OCI-LY3 (cell line): ENCODE results near the gene TSKU.

Source experiments
- H2AFZ ChIP-seq: fragments of 200-600, 300-600 bp; shearing (Covaris generic); 2 replicates; pipeline ENCODE4 v1.6.0; 2014; ENCODE audit warnings: antibody characterized with exemption, low read depth, low read length
- H3K27ac ChIP-seq: fragments of 200-600, 300-600 bp; sonication (generic); 2 replicates; pipeline ENCODE4 v1.5.1; 2014; ENCODE audit warnings: mild to moderate bottlenecking, low read length, moderate library complexity, mixed read lengths
- H3K27me3 ChIP-seq: fragments of 200-600, 300-600 bp; sonication (generic); 2 replicates; pipeline ENCODE4 v1.6.1; 2014; ENCODE audit warnings: low read depth, low read length, mixed read lengths
- H3K36me3 ChIP-seq: fragments of 200-600, 300-600 bp; sonication (generic); replicated peaks from 2 replicates; pipeline ENCODE3; 2014; ENCODE audit warnings: low read depth, low read length, mixed read lengths
- H3K4me1 ChIP-seq: fragments of 300-600, 200-600 bp; sonication (generic); 2 replicates; pipeline ENCODE4 v1.6.1; 2014; ENCODE audit warnings: low read length, mixed read lengths
- H3K4me2 ChIP-seq: fragments of 200-600, 300-600 bp; sonication (generic); 2 replicates; pipeline ENCODE4 v1.6.1; 2014; ENCODE audit warnings: low read length, mixed read lengths
- H3K4me3 ChIP-seq: fragments of 300-600, 200-600 bp; sonication (generic); 2 replicates; pipeline ENCODE4 v1.5.1; 2014; ENCODE audit warnings: antibody characterized with exemption, mild to moderate bottlenecking, low read length, moderate library complexity
- H3K79me2 ChIP-seq: fragments of 300-600, 200-600 bp; shearing (Covaris generic); 2 replicates; pipeline ENCODE4 v1.6.1; 2014; ENCODE audit warnings: mild to moderate bottlenecking, low read length, mixed read lengths
- H3K9ac ChIP-seq: fragments of 300-600, 200-600 bp; shearing (Covaris generic); 2 replicates; pipeline ENCODE4 v1.6.0; 2014; ENCODE audit warnings: mild to moderate bottlenecking, low read length, moderate library complexity
- H3K9me3 ChIP-seq: fragments of 200-600, 300-600 bp; shearing (Covaris generic); 2 replicates; pipeline ENCODE4 v1.6.1; 2014; ENCODE audit warnings: low read length, mixed read lengths; ENCODE audit not compliant: insufficient read depth
- H4K20me1 ChIP-seq: fragments of 200-600, 300-600 bp; sonication (generic); 2 replicates; pipeline ENCODE4 v1.6.1; 2016; ENCODE audit warnings: low read length, mixed read lengths; ENCODE audit not compliant: insufficient read depth
- CTCF ChIP-seq: fragments of 200-600, 300-600 bp; sonication (generic); IDR thresholded peaks from 2 replicates; pipeline ENCODE4 v1.5.1; 2014; ENCODE audit warnings: antibody characterized with exemption, low read length, low read depth
- EZH2phosphoT487 ChIP-seq: fragments of 200-600 bp; shearing (Covaris generic); IDR thresholded peaks from 2 replicates; pipeline ENCODE4 v1.6.1; 2018; ENCODE audit warnings: antibody characterized with exemption, mixed run types, low read depth

Gene TSKU

GRCh38 chr11:76802621-76803020, 19.5 kb downstream of the TSKU start:
- Histone ChIP-seq H3K4me1 (peaks cover 3% of the 10 kb centered on the region), H3K27me3 (0 out of 2 replicates have a peak, but pooled peaks cover 7% of the 10 kb centered on the region), H3K4me2 (no peak overlapping the region)

GRCh38 chr11:76803023-76803422, 19.9 kb downstream of the TSKU start:
- Histone ChIP-seq H3K4me2 (no peak overlapping the region), H3K27me3 (0 out of 2 replicates have a peak, but pooled peaks cover 7% of the 10 kb centered on the region), H3K79me2 (no peaks in the 10 kb centered on the region), H2AFZ (no peak overlapping the region), H3K4me1 (peaks cover 3% of the 10 kb centered on the region), H3K4me3 (no peak overlapping the region), H4K20me1 (no peaks in the 10 kb centered on the region), H3K27ac (no peak overlapping the region), H3K36me3 (no peaks in the 10 kb centered on the region), H3K9ac (no peak overlapping the region), H3K9me3 (no peaks in the 10 kb centered on the region)
- no peak for TF ChIP-seq CTCF
- no peak for TF ChIP-seq EZH2phosphoT487

More at GRCh38 chr11:76802621-76803020, 19.5 kb downstream of the TSKU start:
- H2AFZ ChIP-seq = no peak overlapping the region
- TF ChIP-seq CTCF = no peak
- TF ChIP-seq EZH2phosphoT487 = no peak
- H4K20me1 ChIP-seq = no peaks in the 10 kb centered on the region
- no peaks in the 10 kb centered on the region for H3K79me2 ChIP-seq
- no peak overlapping the region for H3K4me3 ChIP-seq
- H3K9ac ChIP-seq = no peak overlapping the region
- no peak overlapping the region for H3K27ac ChIP-seq
- H3K36me3 ChIP-seq = no peaks in the 10 kb centered on the region
- no peaks in the 10 kb centered on the region for H3K9me3 ChIP-seq

DNA sequence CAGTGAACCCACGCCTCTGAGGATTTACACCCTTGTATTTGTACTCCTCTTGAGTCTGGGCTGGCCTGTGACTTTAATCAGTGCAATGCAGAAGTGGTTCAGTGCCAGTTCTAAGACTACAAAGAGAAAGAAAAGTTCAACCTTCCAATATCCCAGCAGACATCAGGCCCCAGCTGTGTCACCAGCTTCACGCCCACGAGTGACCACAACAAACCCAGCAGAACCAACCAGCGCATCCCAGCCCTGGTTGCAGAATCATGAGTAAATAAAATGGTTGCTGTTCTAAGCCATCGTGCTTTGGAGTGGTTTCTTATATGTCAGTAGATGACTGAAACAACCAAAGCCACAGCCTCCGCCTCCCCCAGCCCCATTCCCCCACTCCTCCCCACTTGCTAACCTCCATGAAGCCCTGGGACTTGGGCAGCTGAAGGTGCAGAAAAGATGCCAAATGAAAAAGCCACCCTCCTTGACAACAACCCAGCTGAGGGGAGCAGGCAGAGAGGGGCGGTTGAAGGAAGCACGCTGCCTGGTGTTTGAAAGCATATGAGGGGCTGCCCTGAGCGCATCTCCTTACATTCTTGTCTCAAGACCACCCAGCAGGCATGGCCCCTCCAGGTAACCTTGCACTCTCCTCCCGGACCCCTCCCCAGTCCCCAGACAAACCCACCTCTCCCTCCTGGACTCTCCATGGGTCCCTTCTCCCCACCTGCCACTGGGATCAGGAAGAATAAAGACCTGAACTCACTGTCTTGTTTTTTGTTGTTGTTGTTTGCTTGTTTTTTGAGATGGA, 20.9 kb downstream of the TSKU start:
- no peak for TF ChIP-seq CTCF
- TF ChIP-seq EZH2phosphoT487 = no peak
- Histone ChIP-seq H4K20me1 (no peaks in the 10 kb centered on the region), H3K4me3 (no peak overlapping the region), H3K36me3 (no peaks in the 10 kb centered on the region), H3K4me2 (no peak overlapping the region), H2AFZ (no peak overlapping the region), H3K9ac (no peak overlapping the region), H3K9me3 (no peaks in the 10 kb centered on the region), H3K27me3 (0 out of 2 replicates have a peak, but pooled peaks cover 7% of the 10 kb centered on the region), H3K79me2 (no peaks in the 10 kb centered on the region), H3K4me1 (peaks cover 3% of the 10 kb centered on the region), H3K27ac (no peak overlapping the region)

GRCh38 chr11:76805206-76805913, 22.2 kb downstream of the TSKU start:
- Histone ChIP-seq H3K27me3 (0 out of 2 replicates have a peak, but pooled peaks cover 7% of the 10 kb centered on the region), H3K4me1 (peaks cover 9% of the 10 kb centered on the region), H3K36me3 (no peaks in the 10 kb centered on the region), H4K20me1 (no peaks in the 10 kb centered on the region), H3K9me3 (no peaks in the 10 kb centered on the region), H3K4me3 (no peak overlapping the region), H3K27ac (no peak overlapping the region), H3K79me2 (no peaks in the 10 kb centered on the region), H3K4me2 (no peak overlapping the region), H3K9ac (no peak overlapping the region), H2AFZ (no peak overlapping the region)
- TF ChIP-seq CTCF = no peak
- no peak for TF ChIP-seq EZH2phosphoT487
